H1 (cell line): ENCODE measurements around the gene ERO1A. TPM values are rescaled to one million over a fixed set of nuclear protein-coding genes. Genes with fewer than 3 reads are reported as not detected.

Experiments
- CTCF ChIA-PET: fragments of 300-600 bp; sonication (Branson Sonifier 250); formaldehyde crosslinking; loops from one replicate; lab custom pipeline; 2021; ENCODE audit not compliant: partially characterized antibody; lab: Charles Lee
- POLR2A ChIA-PET: fragments of 300-600 bp; sonication (Branson Sonifier 250); formaldehyde crosslinking; loops from one replicate; lab custom pipeline; 2021; ENCODE audit warnings: inconsistent platforms; ENCODE audit not compliant: partially characterized antibody; lab: Charles Lee
- DNase-seq, 2 experiments: peaks; one replicate each; pipeline versions ENCODE4 v3.0.0 to v3.0.0-alpha.2; 2010 to 2022; ENCODE audit warnings: low spot score in 2 of 2, low read depth in 1 of 2, mixed read lengths in 1 of 2
- FAIRE-seq: peaks from 2 replicates; lab custom pipeline; 2011; peaks lifted over from hg19 to GRCh38; lab: Jason Lieb, UNC
- H2AFZ ChIP-seq: 2 replicates; pipeline ENCODE4 v1.8.1; 2012; ENCODE audit warnings: low read length, inconsistent platforms
- H2AK5ac ChIP-seq: 2 replicates; pipeline ENCODE4 v1.6.1; 2013; ENCODE audit warnings: low read depth, low read length
- H2BK120ac ChIP-seq: replicated peaks from 2 replicates; pipeline ENCODE3; 2013; ENCODE audit warnings: low read depth, low read length, inconsistent platforms
- H2BK12ac ChIP-seq: 2 replicates; pipeline ENCODE4 v1.6.1; 2013; ENCODE audit warnings: low read depth, low read length
- H2BK15ac ChIP-seq: 2 replicates; pipeline ENCODE4 v1.6.1; 2013; ENCODE audit warnings: low read length
- H2BK20ac ChIP-seq: 2 replicates; pipeline ENCODE4 v1.6.1; 2013; ENCODE audit warnings: low read length
- H2BK5ac ChIP-seq: 2 replicates; pipeline ENCODE4 v1.6.1; 2013; ENCODE audit warnings: low read depth, low read length
- H3K14ac ChIP-seq: 2 replicates; pipeline ENCODE4 v1.6.1; 2013; ENCODE audit warnings: inconsistent platforms; ENCODE audit not compliant: insufficient read length
- H3K18ac ChIP-seq: 2 replicates; pipeline ENCODE4 v1.6.1; 2013; ENCODE audit warnings: low read length; ENCODE audit errors: extremely low read depth
- H3K23ac ChIP-seq: 2 replicates; pipeline ENCODE4 v1.6.1; 2013; ENCODE audit warnings: inconsistent platforms; ENCODE audit not compliant: insufficient read length
- H3K23me2 ChIP-seq: 2 replicates; pipeline ENCODE4 v1.6.1; 2013; ENCODE audit warnings: low read depth, low read length
- H3K27ac ChIP-seq: 2 replicates; pipeline ENCODE4 v1.6.1; 2011; ENCODE audit warnings: low read depth, low read length, inconsistent platforms
- H3K27me3 ChIP-seq, 4 experiments: replicated peaks in 1 of 4; 1 replicate in 1 of 4; 2 replicates in 3 of 4; pipeline versions ENCODE4 v1.6.1 to v1.8.1; 2011 to 2013; ENCODE audit warnings: low read length in 3 of 4, mild to moderate bottlenecking in 3 of 4, inconsistent platforms in 2 of 4, mixed read lengths in 2 of 4, moderate library complexity in 1 of 4; ENCODE audit not compliant: control insufficient read depth in 3 of 4, insufficient read depth in 3 of 4; ENCODE audit errors: extremely low read depth in 1 of 4
- H3K36me3 ChIP-seq, 4 experiments: 2 replicates each; pipeline versions ENCODE4 v1.6.1 to v1.8.1; 2011 to 2013; ENCODE audit warnings: mild to moderate bottlenecking in 4 of 4, low read length in 3 of 4, moderate library complexity in 2 of 4, control low read depth in 1 of 4, inconsistent platforms in 1 of 4; ENCODE audit not compliant: insufficient read depth in 4 of 4, control insufficient read depth in 2 of 4
- H3K4ac ChIP-seq: replicated peaks from 2 replicates; pipeline ENCODE3; 2013; ENCODE audit warnings: low read length, low read depth, mixed read lengths, inconsistent platforms; ENCODE audit not compliant: insufficient read length
- H3K4me1 ChIP-seq, 4 experiments: replicated peaks in 1 of 4; 1 replicate in 1 of 4; 2 replicates in 3 of 4; pipeline versions ENCODE4 v1.6.1 to v1.8.1; 2011 to 2013; ENCODE audit warnings: low read length in 3 of 4, inconsistent platforms in 2 of 4, mixed read lengths in 1 of 4; ENCODE audit not compliant: insufficient read depth in 4 of 4, control insufficient read depth in 3 of 4
- H3K4me2 ChIP-seq, 2 experiments: 2 replicates each; pipeline versions ENCODE4 v1.6.1 to v1.8.1; 2011 to 2013; ENCODE audit warnings: low read depth in 2 of 2, low read length in 2 of 2, control low read depth in 1 of 2, inconsistent platforms in 1 of 2, mild to moderate bottlenecking in 1 of 2; ENCODE audit not compliant: insufficient read depth in 1 of 2
- H3K4me3 ChIP-seq, 4 experiments: fragments of 200-600, 300-600 bp in 1 of 4; sonication (generic), shearing (Covaris generic), sonication (Bioruptor Twin) in 1 of 4; 2 replicates each; pipeline versions ENCODE4 v1.5.1 to v1.8.1; 2011 to 2016; ENCODE audit warnings: low read length in 4 of 4, low read depth in 3 of 4, control low read depth in 2 of 4, inconsistent platforms in 2 of 4, mild to moderate bottlenecking in 2 of 4, mixed read lengths in 1 of 4, moderate library complexity in 1 of 4; ENCODE audit not compliant: insufficient read depth in 2 of 4; ENCODE audit errors: extremely low read depth in 1 of 4
- H3K56ac ChIP-seq: replicated peaks from 2 replicates; pipeline ENCODE3; 2013; ENCODE audit warnings: low read depth, mild to moderate bottlenecking, mixed read lengths, low read length, inconsistent platforms; ENCODE audit not compliant: insufficient read length
- H3K79me1 ChIP-seq: 2 replicates; pipeline ENCODE4 v1.6.1; 2013; ENCODE audit warnings: low read depth, low read length, control low read depth
- H3K79me2 ChIP-seq, 2 experiments: 2 replicates each; pipeline versions ENCODE4 v1.6.1 to v1.8.1; 2012 to 2013; ENCODE audit warnings: low read length in 2 of 2, mild to moderate bottlenecking in 2 of 2, inconsistent platforms in 1 of 2; ENCODE audit not compliant: insufficient read depth in 2 of 2, control insufficient read depth in 1 of 2
- H3K9ac ChIP-seq, 4 experiments: replicated peaks in 1 of 4; 1 replicate in 1 of 4; 2 replicates in 3 of 4; pipeline versions ENCODE4 v1.6.1 to v1.8.1; 2011 to 2013; ENCODE audit warnings: low read depth in 3 of 4, low read length in 3 of 4, control low read depth in 2 of 4, mild to moderate bottlenecking in 2 of 4, moderate library complexity in 2 of 4, inconsistent platforms in 1 of 4; ENCODE audit errors: extremely low read depth in 1 of 4
- H3K9me3 ChIP-seq, 2 experiments: 2 replicates each; pipeline versions ENCODE4 v1.6.1 to v1.8.1; 2012 to 2013; ENCODE audit warnings: mild to moderate bottlenecking in 2 of 2, moderate library complexity in 2 of 2, control low read depth in 1 of 2, inconsistent platforms in 1 of 2, low read depth in 1 of 2, low read length in 1 of 2, mixed read lengths in 1 of 2; ENCODE audit not compliant: insufficient read depth in 2 of 2
- H4K20me1 ChIP-seq, 2 experiments: replicated peaks in 1 of 2; 2 replicates each; pipeline versions ENCODE3 to v1.8.1; 2011 to 2013; ENCODE audit warnings: inconsistent platforms in 2 of 2, low read length in 2 of 2, mild to moderate bottlenecking in 1 of 2; ENCODE audit not compliant: insufficient read depth in 2 of 2, control insufficient read depth in 1 of 2
- H4K5ac ChIP-seq: 2 replicates; pipeline ENCODE4 v1.6.1; 2013; ENCODE audit warnings: low read length, low read depth, mixed read lengths, inconsistent platforms; ENCODE audit not compliant: insufficient read length
- H4K8ac ChIP-seq: 2 replicates; pipeline ENCODE4 v1.8.0; 2013; ENCODE audit warnings: mild to moderate bottlenecking, moderate library complexity, low read length, inconsistent platforms; ENCODE audit not compliant: insufficient read depth; ENCODE audit errors: extremely low read depth
- H4K91ac ChIP-seq: replicated peaks from 2 replicates; pipeline ENCODE3; 2013; ENCODE audit warnings: low read length, mixed read lengths, inconsistent platforms; ENCODE audit not compliant: insufficient read length
- BRCA1 ChIP-seq: IDR thresholded peaks from 2 replicates; pipeline ENCODE4 v1.6.1; 2012; ENCODE audit warnings: low read depth, low read length, improper control_type of control experiment
- CBX8 ChIP-seq: fragments of 300-800, 300-1000 bp; sonication (generic); IDR thresholded peaks from 2 replicates; pipeline ENCODE4 v1.7.1; 2016; ENCODE audit warnings: low read depth, low read length, borderline replicate concordance
- EP300 ChIP-seq, 2 experiments: IDR thresholded peaks; 1 replicate in 1 of 2; 2 replicates in 1 of 2; pipeline ENCODE4 v1.6.1; 2011 to 2012; ENCODE audit warnings: low read depth in 2 of 2, low read length in 2 of 2, mild to moderate bottlenecking in 2 of 2, borderline replicate concordance in 1 of 2, inconsistent platforms in 1 of 2, moderate library complexity in 1 of 2
- HDAC2 ChIP-seq, 2 experiments: fragments of 300-600 bp in 1 of 2; sonication (generic) in 1 of 2; IDR thresholded peaks; 2 replicates each; pipeline ENCODE4 v1.6.1; 2011 to 2012; ENCODE audit warnings: low read depth in 2 of 2, low read length in 2 of 2, mild to moderate bottlenecking in 2 of 2, moderate library complexity in 2 of 2, borderline replicate concordance in 1 of 2, inconsistent platforms in 1 of 2
- MAFK ChIP-seq: IDR thresholded peaks from 2 replicates; pipeline ENCODE4 v1.6.1; 2012; ENCODE audit warnings: low read depth, mild to moderate bottlenecking, improper control_type of control experiment, low read length
- NRF1 ChIP-seq: IDR thresholded peaks from 2 replicates; pipeline ENCODE4 v1.6.1; 2011; ENCODE audit warnings: mild to moderate bottlenecking, low read depth, low read length, improper control_type of control experiment
- POLR2AphosphoS5 ChIP-seq: IDR thresholded peaks from 2 replicates; pipeline ENCODE4 v1.6.1; 2011; ENCODE audit warnings: low read depth, low read length
- SAP30 ChIP-seq: fragments of 300-600 bp; sonication (generic); IDR thresholded peaks from 2 replicates; pipeline ENCODE4 v1.7.1; 2012; ENCODE audit warnings: low read length, moderate library complexity, mild to moderate bottlenecking, inconsistent platforms; ENCODE audit not compliant: insufficient read depth, insufficient replicate concordance
- TCF12 ChIP-seq: IDR thresholded peaks from 2 replicates; pipeline ENCODE4 v1.6.1; 2011; ENCODE audit warnings: low read depth, mild to moderate bottlenecking, low read length
- TEAD4 ChIP-seq: IDR thresholded peaks from 2 replicates; pipeline ENCODE4 v1.6.1; 2012; ENCODE audit warnings: low read depth, low read length, inconsistent platforms, mixed read lengths
- ZNF274 ChIP-seq: IDR thresholded peaks from 2 replicates; pipeline ENCODE4 v1.7.0; 2012; ENCODE audit warnings: low read length, borderline replicate concordance; ENCODE audit errors: extremely low read depth
- WGBS, 2 experiments: shearing (Covaris generic) in 1 of 2; methylation state at CpG; one replicate each; pipeline versions ENCODE4 v1.1.6 to v1.1.7; 2013 to 2015; ENCODE audit warnings: low lambda C conversion rate in 2 of 2, mixed read lengths in 2 of 2, inconsistent platforms in 1 of 2, low coverage in 1 of 2, missing lambda C conversion rate in 1 of 2; ENCODE audit not compliant: insufficient replicate concordance in 2 of 2, insufficient coverage in 1 of 2, insufficient read length in 1 of 2; ENCODE audit errors: extremely low coverage in 1 of 2, missing lambda C conversion rate in 1 of 2; 5-methylcytosine and 5-hydroxymethylcytosine counted together
- polyA plus RNA-seq, 7 experiments: library from polyadenylated mRNA; depleted of rRNA in 3 of 7; stranded (reverse) in 5 of 7; unstranded in 2 of 7; fragments of >200 nt in 5 of 7; fragments of 200-250 nt in 2 of 7; gene quantifications; 1 replicate in 5 of 7; 2 replicates in 1 of 7; 4 replicates in 1 of 7; pipeline versions ENCODE4 v1.2.1 to v1.2.3, GENCODE V29; 2011 to 2013; ENCODE audit warnings: missing spikeins in 2 of 7, mixed read lengths in 2 of 7
- total RNA-seq: library from RNA; stranded (reverse); fragmentation: NEBNext Ultra II Directional; extraction: Animal tissue kit (Norgen Biotek cat#: 25700); gene quantifications from 2 replicates; pipeline ENCODE4 v1.2.1, GENCODE V29; 2021

Gene ERO1A
- total and polyA plus RNA-seq, 2 of the 8 experiments (the other 6 are each of a cell fraction or from before 2014, with no cell fraction given), result 15.7 to 42.0 TPM

- Histone ChIP-seq H2BK120ac (no peak within 1 kb of the TSS), H2AK5ac (no peak within 1 kb of the TSS), H2BK5ac (peak within 1 kb of the TSS; percentile 91), H3K4ac (no peak within 1 kb of the TSS), H3K23me2 (no peaks in the 10 kb centered on the region), H4K91ac (no peak within 1 kb of the TSS), H2BK15ac (no peak within 1 kb of the TSS), H3K4me1 (peaks cover 0 to 4% (median 3%) of the 10 kb centered on the region in 4 experiments; a peak in 4 of 7 replicates), H3K14ac (no peak within 1 kb of the TSS), H3K36me3 (peaks cover 3 to 27% (median 9%) of the 10 kb centered on the region in 4 experiments; a peak in 5 of 8 replicates), H3K27ac (peak within 1 kb of the TSS; percentile 79), H3K79me1 (0 out of 2 replicates have a peak, but pooled peaks cover 2% of the 10 kb centered on the region), H3K18ac (peak within 1 kb of the TSS; percentile 88), H2BK20ac (no peak within 1 kb of the TSS), H4K20me1 (peaks cover 0 to 2% of the 10 kb centered on the region in 2 experiments), H4K8ac (peak within 1 kb of the TSS; percentile 92), H2AFZ (peak within 1 kb of the TSS; percentile 66; the same call in 1 of the 2 replicates), H4K5ac (peak within 1 kb of the TSS; percentile 89), H2BK12ac (peak within 1 kb of the TSS; percentile 33; the same call in 1 of the 2 replicates), H3K9ac (peak within 1 kb of the TSS; percentile 80 to 88 (median 84)), H3K4me2 (peak within 1 kb of the TSS; percentile 74 to 80), H3K4me3 (peak within 1 kb of the TSS; percentile 91 to 97 (median 94)), H3K79me2 (peaks cover 0 to 35% of the 10 kb centered on the region in 2 experiments; a peak in 2 of 4 replicates), H3K23ac (no peak within 1 kb of the TSS), H3K9me3 (no peaks in the 10 kb centered on the region), H3K56ac (no peak within 1 kb of the TSS), H3K27me3 (no peaks in the 10 kb centered on the region)
- DNase-seq, result peak; percentile 94 to 97
- ChIA-PET CTCF (interaction anchor here (1.2 kb wide), 1 partner anchor 20 kb away, joined by 5 read pairs; no protein-coding TSS in a partner anchor), POLR2A (interaction anchor here (0.8 to 3.1 kb wide), 8 partner anchors 12 to 617 kb away, joined by 3 to 12 read pairs (median 8); partner anchors contain the start of genes GNPNAT1, PSMC6 and TXNDC16)
- 2% methylated on average over 44 of the region's 72 CpGs; no CpG with 5 or more reads in 1 of the 2 experiments for WGBS, 2 experiments
- no peak for FAIRE-seq
- TF ChIP-seq ZNF274 (no peak), HDAC2 (IDR thresholded peaks at IDR 0.05; ENCODE audit: borderline replicate concordance in 1 of 2, low read depth in 2 of 2, low read length in 2 of 2) (no peak), NRF1 (no peak), TEAD4 (no peak), EP300 (IDR thresholded peaks at IDR 0.05; ENCODE audit: borderline replicate concordance in 1 of 2, low read depth in 2 of 2, low read length in 2 of 2) (no peak), TCF12 (no peak), CBX8 (no peak), SAP30 (no peak), BRCA1 (no peak), POLR2AphosphoS5 (peak; percentile 92), MAFK (no peak)
Measured at GRCh38 chr14:52729925-52730708, 34.8 kb upstream of the ERO1A start, which contains the start of gene STYX. Gene STYX (plus strand): TSS chr14:52730166. CDS start chr14:52730475, 309 bp downstream.
